Measurements from ENCODE around the gene ZSCAN21.

The ZSCAN21 gene

GRCh38 chr7:100069991-100070390 is 20.4 kb downstream of the ZSCAN21 start:
- Histone ChIP-seq H3K9me3 (ENCODE audit: low read length) (peaks cover 48% of the 10 kb centered on the region), H3K36me3 (ENCODE audit: insufficient read depth, low read length) (peaks cover 73% of the 10 kb centered on the region), H2AFZ (ENCODE audit: low read depth, low read length) (no peak overlapping the region), H3K4me1 (ENCODE audit: insufficient read depth, low read length) (no peaks in the 10 kb centered on the region), H3K4me3 (ENCODE audit: low read length) (no peak overlapping the region), H3K27me3 (ENCODE audit: insufficient read depth, low read length) (no peaks in the 10 kb centered on the region)

GRCh38 chr7:100071018-100071723 is 21.6 kb downstream of the ZSCAN21 start:
- Histone ChIP-seq H3K9me3 (ENCODE audit: low read length) (peaks cover 55% of the 10 kb centered on the region), H2AFZ (ENCODE audit: low read depth, low read length) (no peak overlapping the region), H3K27me3 (ENCODE audit: insufficient read depth, low read length) (no peaks in the 10 kb centered on the region), H3K4me1 (ENCODE audit: insufficient read depth, low read length) (no peaks in the 10 kb centered on the region), H3K36me3 (ENCODE audit: insufficient read depth, low read length) (peaks cover 77% of the 10 kb centered on the region), H3K4me3 (ENCODE audit: low read length) (no peak overlapping the region)

GRCh38 chr7:100072462-100072861 is 22.9 kb downstream of the ZSCAN21 start:
- H3K4me3 ChIP-seq (ENCODE audit: low read length) = no peak overlapping the region
- no peak overlapping the region for H2AFZ ChIP-seq (ENCODE audit: low read depth, low read length)
- H3K9me3 ChIP-seq (ENCODE audit: low read length) = peaks cover 60% of the 10 kb centered on the region
- no peaks in the 10 kb centered on the region for H3K4me1 ChIP-seq (ENCODE audit: insufficient read depth, low read length)
- H3K27me3 ChIP-seq (ENCODE audit: insufficient read depth, low read length) = no peaks in the 10 kb centered on the region
- H3K36me3 ChIP-seq (ENCODE audit: insufficient read depth, low read length) = peaks cover 88% of the 10 kb centered on the region

- Histone ChIP-seq H3K27me3 (ENCODE audit: insufficient read depth, low read length) (no peaks in the 10 kb centered on the region), H3K9me3 (ENCODE audit: low read length) (peaks cover 60% of the 10 kb centered on the region), H3K36me3 (ENCODE audit: insufficient read depth, low read length) (peaks cover 96% of the 10 kb centered on the region), H2AFZ (ENCODE audit: low read depth, low read length) (no peak overlapping the region), H3K4me1 (ENCODE audit: insufficient read depth, low read length) (peaks cover 10% of the 10 kb centered on the region), H3K4me3 (ENCODE audit: low read length) (no peak overlapping the region)
Measured at GRCh38 chr7:100074841-100075240, 25.3 kb downstream of the ZSCAN21 start.

GRCh38 chr7:100075418-100075817 is 25.8 kb downstream of the ZSCAN21 start:
- peaks cover 94% of the 10 kb centered on the region for H3K36me3 ChIP-seq (ENCODE audit: insufficient read depth, low read length)
- H3K9me3 ChIP-seq (ENCODE audit: low read length) = peaks cover 54% of the 10 kb centered on the region
- no peak overlapping the region for H2AFZ ChIP-seq (ENCODE audit: low read depth, low read length)
- H3K27me3 ChIP-seq (ENCODE audit: insufficient read depth, low read length) = no peaks in the 10 kb centered on the region
- H3K4me1 ChIP-seq (ENCODE audit: insufficient read depth, low read length) = peaks cover 16% of the 10 kb centered on the region
- H3K4me3 ChIP-seq (ENCODE audit: low read length) = no peak overlapping the region

- Histone ChIP-seq H3K27me3 (ENCODE audit: insufficient read depth, low read length) (no peaks in the 10 kb centered on the region), H3K4me3 (ENCODE audit: low read length) (no peak overlapping the region), H3K4me1 (ENCODE audit: insufficient read depth, low read length) (peaks cover 19% of the 10 kb centered on the region), H3K9me3 (ENCODE audit: low read length) (peaks cover 37% of the 10 kb centered on the region), H2AFZ (ENCODE audit: low read depth, low read length) (no peak overlapping the region), H3K36me3 (ENCODE audit: insufficient read depth, low read length) (peaks cover 77% of the 10 kb centered on the region)
Measured at GRCh38 chr7:100077205-100077604, 27.6 kb downstream of the ZSCAN21 start.

- no peak overlapping the region for H3K4me3 ChIP-seq (ENCODE audit: low read length)
- peaks cover 58% of the 10 kb centered on the region for H3K36me3 ChIP-seq (ENCODE audit: insufficient read depth, low read length)
- H3K4me1 ChIP-seq (ENCODE audit: insufficient read depth, low read length) = peaks cover 24% of the 10 kb centered on the region
- no peak overlapping the region for H2AFZ ChIP-seq (ENCODE audit: low read depth, low read length)
- H3K9me3 ChIP-seq (ENCODE audit: low read length) = peaks cover 20% of the 10 kb centered on the region
- H3K27me3 ChIP-seq (ENCODE audit: insufficient read depth, low read length) = no peaks in the 10 kb centered on the region
Measured at GRCh38 chr7:100079024-100079560, 29.5 kb downstream of the ZSCAN21 start.

- H3K4me3 ChIP-seq (ENCODE audit: low read length) = peak overlapping the region; percentile 99
- peaks cover 38% of the 10 kb centered on the region for H3K36me3 ChIP-seq (ENCODE audit: insufficient read depth, low read length)
- no peak overlapping the region for H2AFZ ChIP-seq (ENCODE audit: low read depth, low read length)
- H3K9me3 ChIP-seq (ENCODE audit: low read length) = peaks cover 6% of the 10 kb centered on the region
- peaks cover 24% of the 10 kb centered on the region for H3K4me1 ChIP-seq (ENCODE audit: insufficient read depth, low read length)
- H3K27me3 ChIP-seq (ENCODE audit: insufficient read depth, low read length) = no peaks in the 10 kb centered on the region
Measured at GRCh38 chr7:100080907-100081534, 31.4 kb downstream of the ZSCAN21 start.

- H3K27me3 ChIP-seq (ENCODE audit: insufficient read depth, low read length) = no peaks in the 10 kb centered on the region
- peaks cover 32% of the 10 kb centered on the region for H3K36me3 ChIP-seq (ENCODE audit: insufficient read depth, low read length)
- H3K4me1 ChIP-seq (ENCODE audit: insufficient read depth, low read length) = peaks cover 24% of the 10 kb centered on the region
- peak within 1 kb of the TSS; percentile 99 for H3K4me3 ChIP-seq (ENCODE audit: low read length)
- peak within 1 kb of the TSS; percentile 23 for H2AFZ ChIP-seq (ENCODE audit: low read depth, low read length)
- H3K9me3 ChIP-seq (ENCODE audit: low read length) = peaks cover 6% of the 10 kb centered on the region
Measured at GRCh38 chr7:100081535-100082102, 32.0 kb downstream of the ZSCAN21 start, which contains the start of gene ZNF3. TSS of gene ZNF3 (minus strand) at chr7:100081723. CDS start at chr7:100077357, 4,366 bp downstream.

- H3K9me3 ChIP-seq (ENCODE audit: low read length) = peaks cover 2% of the 10 kb centered on the region
- peaks cover 24% of the 10 kb centered on the region for H3K4me1 ChIP-seq (ENCODE audit: insufficient read depth, low read length)
- peak overlapping the region; percentile 99 for H3K4me3 ChIP-seq (ENCODE audit: low read length)
- peaks cover 23% of the 10 kb centered on the region for H3K36me3 ChIP-seq (ENCODE audit: insufficient read depth, low read length)
- H2AFZ ChIP-seq (ENCODE audit: low read depth, low read length) = peak overlapping the region; percentile 23
- no peaks in the 10 kb centered on the region for H3K27me3 ChIP-seq (ENCODE audit: insufficient read depth, low read length)
Measured at GRCh38 chr7:100082978-100083377, 33.4 kb downstream of the ZSCAN21 start.

GRCh38 chr7:100085515-100085914 is 35.9 kb downstream of the ZSCAN21 start:
- Histone ChIP-seq H2AFZ (ENCODE audit: low read depth, low read length) (no peak overlapping the region), H3K4me3 (ENCODE audit: low read length) (no peak overlapping the region), H3K27me3 (ENCODE audit: insufficient read depth, low read length) (no peaks in the 10 kb centered on the region), H3K36me3 (ENCODE audit: insufficient read depth, low read length) (peaks cover 3% of the 10 kb centered on the region), H3K4me1 (ENCODE audit: insufficient read depth, low read length) (peaks cover 13% of the 10 kb centered on the region), H3K9me3 (ENCODE audit: low read length) (no peaks in the 10 kb centered on the region)

GRCh38 chr7:100087055-100087750 is 37.6 kb downstream of the ZSCAN21 start:
- no peaks in the 10 kb centered on the region for H3K9me3 ChIP-seq (ENCODE audit: low read length)
- H2AFZ ChIP-seq (ENCODE audit: low read depth, low read length) = no peak overlapping the region
- no peak overlapping the region for H3K4me3 ChIP-seq (ENCODE audit: low read length)
- peaks cover 20% of the 10 kb centered on the region for H3K36me3 ChIP-seq (ENCODE audit: insufficient read depth, low read length)
- H3K27me3 ChIP-seq (ENCODE audit: insufficient read depth, low read length) = no peaks in the 10 kb centered on the region
- H3K4me1 ChIP-seq (ENCODE audit: insufficient read depth, low read length) = peaks cover 11% of the 10 kb centered on the region

Measured in neuron (in vitro differentiated cells).